Dermis blood vessel endothelial cell (primary cell): ENCODE measurements around the gene VSIG2. TPM values are rescaled to one million over a fixed set of nuclear protein-coding genes. Genes with fewer than 3 reads are reported as not detected.

ENCODE experiments used
- DNase-seq: peaks from one replicate; pipeline ENCODE4 v3.0.0; 2010
- total RNA-seq: library from RNA; depleted of rRNA; stranded (reverse); fragments of >200 nt; gene quantifications from 2 replicates; pipeline ENCODE4 v1.2.3, GENCODE V29; 2014

The VSIG2 gene
- total RNA-seq, 1 donor from 2014 or later = 0.51 TPM

DNA sequence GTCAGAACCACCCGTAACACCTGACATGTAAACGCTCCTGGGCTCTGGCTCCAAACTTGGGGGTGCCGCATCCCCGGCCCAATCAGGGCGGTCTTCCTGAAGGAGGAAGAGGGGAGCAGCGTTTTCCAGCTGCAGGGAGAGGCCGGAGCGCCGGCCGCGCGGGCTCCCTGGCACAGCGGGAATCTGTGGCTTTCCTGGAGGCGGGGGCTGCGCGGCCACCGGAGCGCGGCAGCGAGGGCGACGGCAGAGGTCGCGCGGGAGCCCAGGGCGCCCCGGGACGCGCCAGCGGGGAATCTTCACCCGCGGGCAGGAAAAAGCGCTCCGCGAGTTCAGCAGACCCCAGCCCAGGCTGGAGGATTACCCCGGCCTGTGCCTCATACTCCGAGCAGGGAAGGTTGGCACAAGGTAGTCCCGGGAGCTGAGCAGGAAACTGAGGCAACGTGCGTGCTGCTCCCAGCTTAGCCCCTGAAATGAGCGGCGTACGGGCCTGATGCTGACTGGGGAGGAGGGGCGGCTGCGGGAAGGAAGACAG lies 10.6 kb upstream of the VSIG2 start:
- peak; percentile 59 for DNase-seq

DNA sequence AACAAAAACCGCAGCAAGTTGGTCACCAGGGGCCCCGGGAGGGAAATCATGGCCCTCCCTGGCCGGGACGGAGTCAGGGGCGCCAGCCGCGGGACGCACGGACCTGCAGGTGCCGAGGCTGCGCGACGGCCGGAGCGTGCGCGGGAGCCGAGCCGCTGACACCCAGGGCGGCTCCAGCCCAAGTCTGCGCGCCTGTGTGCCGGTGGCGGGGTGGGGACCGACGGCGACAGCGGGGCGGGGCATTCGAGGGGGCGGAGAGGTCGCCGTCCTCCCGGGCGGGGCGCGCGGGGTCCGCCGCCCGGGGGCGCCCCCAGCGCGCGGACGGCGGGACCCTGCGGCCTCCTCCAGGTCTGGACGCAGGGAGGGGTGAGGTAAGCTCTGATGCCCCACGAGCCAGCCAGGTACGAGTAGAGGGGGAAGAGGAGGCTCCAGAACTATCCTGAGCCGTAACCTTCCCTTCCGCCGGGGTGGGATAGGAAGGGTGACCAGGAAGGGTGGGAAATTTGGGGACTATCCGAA lies 10.1 kb upstream of the VSIG2 start, which contains the start of gene ESAM:
TSS of gene ESAM (minus strand) at position 186 of the 519 bp plus-strand sequence. CDS start at position 50, 136 bp downstream.
- DNase-seq = peak; percentile 57

DNA sequence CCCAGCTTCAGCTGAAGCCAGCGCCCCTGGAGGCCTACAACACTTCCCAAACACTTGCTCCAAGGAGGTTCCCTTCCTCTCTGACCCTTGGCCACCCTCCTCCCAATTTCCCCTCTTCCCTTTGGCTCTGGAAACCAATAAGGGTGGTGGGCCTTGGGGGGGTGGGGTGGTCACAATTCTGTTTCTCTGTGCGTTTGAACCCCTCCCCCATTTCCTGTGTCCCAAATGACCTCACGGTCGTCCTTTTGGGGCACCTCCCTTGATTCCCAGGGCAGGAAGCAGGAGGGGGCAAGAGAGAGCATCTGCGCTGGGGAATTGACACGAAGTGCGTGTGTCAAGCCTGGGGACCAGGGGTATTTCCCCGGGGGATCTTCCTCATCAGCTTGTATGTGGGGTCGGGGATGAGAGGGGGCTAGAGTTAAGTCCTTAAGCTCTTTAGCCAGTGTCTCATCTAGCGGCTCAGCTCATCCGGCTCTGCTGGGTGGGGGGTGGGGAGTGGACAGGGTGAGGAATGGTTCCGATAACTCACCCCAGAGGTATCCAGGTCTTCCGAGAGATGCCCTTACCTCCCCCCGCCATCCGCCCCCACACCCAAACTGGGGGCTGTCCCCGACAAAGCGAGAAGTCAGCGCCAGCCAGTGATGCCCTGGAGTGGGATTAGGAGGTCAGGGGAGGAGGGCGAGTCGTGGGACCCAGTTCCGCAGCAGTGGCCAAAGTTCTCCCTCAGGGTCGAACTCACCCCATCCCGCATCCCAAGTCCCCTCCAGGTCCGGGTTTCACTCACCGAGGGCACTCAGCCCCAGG lies 9.4 kb upstream of the VSIG2 start:
- peak; percentile 71 for DNase-seq

- DNase-seq = no peak
These were observed 8.8 kb upstream of the VSIG2 start for GRCh38 chr11:124760806-124761205.

DNA sequence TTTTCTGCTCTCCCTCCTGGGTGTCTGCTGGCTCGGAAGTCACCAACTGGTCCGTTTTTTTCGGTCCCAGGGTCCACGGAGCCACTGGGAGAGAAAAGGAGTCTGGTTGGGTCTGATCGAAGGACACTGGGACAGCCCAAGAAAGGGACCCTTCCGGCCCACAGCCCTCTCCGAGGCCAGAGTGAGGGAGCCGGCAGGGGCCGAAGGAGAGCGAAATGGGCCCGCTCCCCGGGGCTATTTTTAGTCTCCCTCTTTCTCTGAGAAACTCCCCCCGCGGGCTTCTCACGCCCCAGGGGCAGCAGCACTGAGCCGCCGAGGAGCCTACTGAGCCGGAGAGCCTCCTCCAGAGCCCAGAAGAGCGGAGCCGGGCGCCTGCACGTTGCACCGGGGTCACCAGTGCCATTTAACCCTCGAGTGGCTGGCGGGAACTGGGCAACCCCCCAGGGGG lies 8.2 kb upstream of the VSIG2 start:
- DNase-seq = peak; percentile 63

DNA sequence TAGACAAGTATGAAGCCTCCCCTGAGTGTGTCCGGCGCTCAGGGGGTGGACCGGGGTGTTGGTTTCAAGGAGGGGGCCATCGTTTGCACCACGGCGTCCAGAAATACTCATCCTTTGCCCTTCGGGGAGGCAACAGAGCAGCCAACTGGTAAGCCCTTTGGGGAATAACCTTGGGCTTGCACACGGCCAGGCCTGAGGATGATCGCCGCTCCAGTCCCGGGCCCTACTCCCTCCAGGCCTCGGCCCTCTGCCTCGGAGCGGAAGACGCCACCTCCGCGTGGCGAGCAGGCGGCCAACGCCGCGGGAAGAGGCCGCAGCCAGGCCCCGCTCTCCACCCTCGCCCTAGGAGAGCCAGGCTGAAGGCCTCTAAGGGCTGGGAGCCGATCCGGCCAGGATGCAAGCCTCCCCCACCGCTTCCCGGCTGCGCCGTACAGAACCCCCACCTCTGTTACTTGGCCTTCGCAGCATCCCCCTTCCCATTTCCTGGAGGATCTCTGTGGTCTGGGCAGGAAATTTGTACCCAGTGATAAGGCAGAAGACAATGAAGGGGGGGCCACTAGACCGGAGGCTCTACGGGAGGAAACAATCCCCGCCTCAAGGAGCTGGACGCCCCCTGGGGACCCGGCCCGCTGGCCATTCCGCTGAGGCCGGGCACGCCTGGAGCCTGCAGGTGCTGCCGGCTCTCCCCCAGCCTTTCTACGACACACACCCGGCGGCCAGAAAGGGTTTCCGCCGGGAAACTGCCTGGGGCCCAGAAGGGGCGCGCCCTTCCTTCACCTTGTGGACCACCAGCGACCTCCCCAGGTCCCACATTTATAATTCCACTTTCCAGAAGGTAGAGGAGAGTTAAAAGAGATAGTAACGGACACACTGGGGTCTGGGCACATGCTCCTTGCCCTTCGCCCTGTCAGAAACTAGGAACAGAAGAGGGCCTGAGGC lies 7.5 kb upstream of the VSIG2 start:
- DNase-seq = peak; percentile 100

- peak; percentile 90 for DNase-seq
These were observed 6.6 kb upstream of the VSIG2 start for GRCh38 chr11:124758355-124759265.

- DNase-seq = no peak
These were observed 5.3 kb upstream of the VSIG2 start for GRCh38 chr11:124757320-124757719.

GRCh38 chr11:124756753-124757227 lies 4.7 kb upstream of the VSIG2 start:
- DNase-seq = no peak

DNA sequence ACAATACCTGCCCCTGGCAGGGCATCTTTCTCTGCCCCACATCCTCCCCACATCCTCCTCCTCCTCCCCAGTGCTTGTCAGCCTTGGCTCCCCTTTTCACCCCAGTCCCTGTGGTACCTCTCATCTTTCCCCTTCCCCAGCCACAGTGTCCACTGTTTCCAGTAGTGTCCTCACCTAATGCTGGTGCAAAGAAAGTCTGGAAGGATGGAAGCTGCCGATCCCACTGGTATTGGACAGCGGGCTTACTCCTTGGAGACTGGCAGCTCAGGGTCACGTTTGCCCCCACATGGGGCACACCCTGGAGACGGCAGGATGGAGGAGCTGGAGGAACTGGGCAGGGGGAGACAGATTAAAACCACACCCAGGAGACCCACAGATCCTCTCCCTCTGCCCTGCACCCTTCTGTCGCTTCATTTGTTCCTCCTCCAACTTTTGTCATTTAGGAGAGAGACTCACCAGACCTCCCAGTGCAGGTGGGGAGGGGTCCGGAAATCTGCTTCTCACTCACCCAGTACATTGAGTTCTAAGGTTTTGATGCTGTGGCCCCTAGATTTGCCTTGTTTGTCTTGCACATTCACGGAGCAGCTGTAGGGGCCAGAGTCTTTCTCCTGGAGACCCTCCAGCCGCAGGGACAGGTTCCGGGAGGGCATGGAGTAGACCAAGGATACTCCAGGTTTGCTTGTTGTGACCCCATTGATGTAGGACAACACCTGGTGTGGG lies 4.1 kb upstream of the VSIG2 start:
- DNase-seq = no peak

GRCh38 chr11:124754710-124755109 lies 2.7 kb upstream of the VSIG2 start:
- DNase-seq = no peak

DNA sequence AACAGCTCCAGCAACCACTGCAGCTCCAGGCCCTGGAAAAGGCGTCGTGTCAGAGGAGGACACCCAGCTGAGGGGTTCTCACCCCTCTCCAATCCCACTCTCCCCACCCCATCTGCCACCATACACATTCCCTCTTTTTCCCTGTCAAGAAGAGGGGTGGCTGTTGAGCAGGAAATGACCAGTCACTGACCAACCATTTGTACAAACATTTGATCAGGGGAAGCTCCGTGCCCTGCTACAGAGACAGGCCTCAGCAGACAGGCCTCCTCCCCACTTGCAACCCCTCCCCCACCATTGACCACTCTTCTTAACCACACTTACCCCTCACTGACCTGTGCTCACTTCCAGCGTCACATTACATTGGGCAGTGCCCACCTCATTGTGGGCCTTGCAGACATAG lies 2.3 kb upstream of the VSIG2 start:
- no peak for DNase-seq

GRCh38 chr11:124753624-124754023 lies 1.6 kb upstream of the VSIG2 start:
- no peak for DNase-seq

DNA sequence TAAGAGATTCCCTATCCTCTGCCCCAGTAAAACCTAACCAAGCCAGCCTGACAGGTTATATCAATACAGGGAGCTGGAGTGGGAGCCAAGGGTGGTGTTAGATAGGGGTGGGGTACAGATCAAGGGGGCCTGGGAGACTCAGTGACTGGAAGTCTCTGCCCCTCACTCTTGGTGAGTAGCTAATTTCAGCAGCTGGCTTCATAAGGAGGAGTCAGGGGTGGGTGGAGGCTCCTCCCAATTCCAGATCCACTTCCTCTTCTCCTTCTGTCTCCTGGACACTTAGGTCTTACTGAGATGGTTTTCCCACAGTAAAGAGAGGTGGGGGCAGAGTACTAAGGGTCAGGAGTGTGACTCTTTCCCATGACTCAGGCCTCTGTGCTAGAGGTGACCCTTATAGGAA lies 1.1 kb upstream of the VSIG2 start:
- no peak for DNase-seq

- DNase-seq = no peak
These were observed 532 bp upstream of the VSIG2 start for GRCh38 chr11:124752471-124753102.

DNA sequence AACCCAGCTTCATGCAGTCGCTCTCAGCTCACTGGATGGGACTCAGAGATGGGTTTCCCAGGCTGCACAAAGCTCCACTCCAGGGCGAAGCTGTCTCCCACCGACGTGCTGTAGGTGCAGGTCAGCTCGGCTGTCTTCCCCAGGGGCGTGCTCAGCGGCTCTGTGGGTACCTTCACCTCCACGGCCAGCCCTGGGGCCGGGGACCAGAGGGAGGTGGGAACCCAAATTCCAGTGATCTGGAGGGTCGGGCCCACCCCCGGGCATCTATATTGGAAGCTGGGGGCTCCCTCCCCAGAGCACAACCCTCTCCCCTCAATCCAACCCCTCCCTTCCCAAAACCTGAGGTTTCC lies 689 bp downstream of the VSIG2 start:
- DNase-seq = no peak

DNA sequence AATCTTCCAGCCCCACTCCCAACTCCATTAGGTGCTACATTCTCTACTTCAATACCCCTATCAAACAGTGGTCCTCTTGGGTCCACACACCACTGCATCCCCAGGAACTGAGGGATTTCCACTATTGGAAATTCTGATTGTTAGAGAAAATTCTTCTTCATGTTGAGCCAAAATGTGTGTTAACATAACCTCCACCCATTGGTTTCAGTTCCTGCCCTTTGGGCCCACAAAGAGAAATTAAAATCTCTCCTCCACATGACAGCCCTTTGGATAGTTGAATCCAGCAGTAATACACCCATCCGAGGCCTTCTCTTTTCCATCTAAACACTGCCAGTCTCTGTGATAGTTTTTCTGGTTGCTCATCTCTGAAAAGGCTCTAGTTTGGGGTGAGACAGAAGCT lies 2.1 kb downstream of the VSIG2 start:
- no peak for DNase-seq

DNA sequence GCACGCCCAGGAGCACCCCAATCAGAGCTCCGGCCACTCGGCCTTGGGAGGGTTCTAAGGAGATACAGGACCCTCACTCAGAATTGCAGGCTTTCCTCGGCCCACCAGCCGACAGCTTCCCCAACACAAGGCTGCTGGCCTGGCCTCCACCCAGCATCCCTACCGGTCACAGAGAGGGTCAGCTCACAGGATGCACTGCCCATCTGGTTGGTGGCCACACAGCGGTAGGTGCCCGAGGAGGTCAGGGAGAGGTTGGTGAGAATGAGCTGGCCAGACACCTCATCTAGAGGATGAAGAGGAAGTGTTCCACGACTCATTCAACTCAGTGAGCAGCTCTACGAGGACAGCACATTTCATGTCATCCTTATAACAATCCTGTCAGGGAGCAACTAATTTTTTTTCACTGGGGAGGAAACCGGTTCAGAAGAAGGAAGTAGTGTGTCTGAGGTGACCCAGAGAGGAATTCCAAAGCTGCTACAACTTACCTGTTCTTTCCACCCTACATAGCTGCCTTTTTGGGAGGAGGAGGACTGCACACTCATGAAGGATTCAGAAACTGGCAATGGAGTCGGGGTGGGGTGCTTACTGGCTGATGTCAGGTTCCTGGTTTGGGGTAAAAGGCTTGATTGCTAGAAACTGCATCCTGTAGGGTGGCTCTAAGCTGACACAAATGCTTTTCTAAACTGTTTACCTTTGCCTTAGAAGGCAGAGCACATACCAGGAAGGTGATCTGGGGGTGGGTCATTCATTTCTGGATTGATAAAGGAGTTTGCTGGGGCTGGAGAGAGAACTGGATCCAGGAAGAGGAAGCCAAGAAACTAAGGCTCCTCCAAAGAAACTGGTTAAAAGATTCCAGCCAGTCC lies 3.3 kb downstream of the VSIG2 start:
- DNase-seq = peak; percentile 91

GRCh38 chr11:124748100-124748418 lies 4.0 kb downstream of the VSIG2 start:
- DNase-seq = no peak
